ENCODE measurements around the gene STMND1.

STMND1 gene

DNA sequence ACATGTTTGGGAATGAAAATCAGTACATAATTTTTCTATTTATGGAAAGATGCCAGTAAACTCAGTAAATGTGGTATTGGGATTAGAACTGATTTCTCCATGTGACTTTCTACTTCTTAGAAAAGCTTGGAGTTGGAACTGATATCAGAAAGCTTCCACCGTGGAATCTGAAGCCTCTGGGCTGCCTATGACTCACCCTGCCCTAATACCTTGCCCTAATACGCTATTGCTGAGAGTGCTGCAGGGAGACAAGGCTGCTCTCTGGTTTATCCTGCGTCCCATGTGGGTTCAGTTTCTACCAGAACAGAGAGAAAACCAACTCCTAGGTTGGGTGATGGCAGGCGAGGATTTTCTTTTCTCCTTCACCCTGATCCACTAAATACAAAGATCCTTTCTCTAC is 3.3 kb upstream of the STMND1 start:
- DNase-seq (ENCODE audit: low read depth): no peak

DNA sequence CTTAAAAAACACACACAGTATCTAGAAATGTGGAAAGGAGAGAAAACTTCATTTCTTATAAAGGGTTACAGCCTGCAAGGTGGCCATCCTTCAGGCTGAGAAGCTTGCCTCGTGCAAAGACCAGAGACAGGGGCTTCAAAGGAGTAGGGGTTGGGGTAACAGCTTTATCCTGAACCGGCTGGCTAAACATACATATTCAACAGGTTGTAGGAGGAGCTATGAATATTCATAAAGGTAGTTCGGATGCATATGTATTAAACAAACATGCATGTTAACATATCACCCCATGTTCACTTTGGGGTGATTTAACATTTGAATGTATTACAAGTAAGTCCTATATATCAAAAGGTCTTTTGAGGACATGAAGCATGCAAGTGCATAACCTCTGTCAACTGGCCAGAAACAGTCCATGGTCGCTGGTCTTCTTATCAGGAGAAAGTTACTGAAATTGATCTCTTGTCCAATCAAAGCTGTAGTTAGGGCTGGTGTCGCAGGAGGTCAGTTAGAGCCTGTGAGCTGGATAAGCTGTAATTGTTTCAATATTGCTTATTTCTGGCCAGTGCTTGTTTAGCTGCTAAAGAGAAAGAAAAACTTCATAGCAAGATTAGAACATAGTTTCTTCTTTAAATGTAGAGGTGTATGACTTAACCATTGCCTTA is 2.3 kb upstream of the STMND1 start:
- DNase-seq (ENCODE audit: low read depth): no peak

DNA sequence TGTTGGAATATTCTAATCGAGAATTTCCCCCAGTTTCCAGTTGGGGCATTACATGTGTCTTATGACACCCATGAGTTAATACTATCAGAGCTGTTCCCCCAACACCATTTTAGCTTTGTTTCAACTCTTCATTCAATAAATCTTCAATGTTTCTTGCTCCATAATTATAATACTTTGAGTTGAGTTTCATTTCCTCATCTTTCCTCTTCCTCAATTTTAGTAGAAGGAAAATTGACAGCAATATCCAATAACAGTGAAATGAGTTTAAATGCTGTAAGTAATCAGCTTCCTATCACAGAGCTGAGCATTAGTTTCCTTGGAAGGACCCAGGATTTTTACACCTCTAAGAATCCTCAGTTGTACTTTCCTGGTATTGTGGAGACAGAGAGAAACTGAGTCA is 1.0 kb upstream of the STMND1 start:
- no peak for DNase-seq (ENCODE audit: low read depth)

DNA sequence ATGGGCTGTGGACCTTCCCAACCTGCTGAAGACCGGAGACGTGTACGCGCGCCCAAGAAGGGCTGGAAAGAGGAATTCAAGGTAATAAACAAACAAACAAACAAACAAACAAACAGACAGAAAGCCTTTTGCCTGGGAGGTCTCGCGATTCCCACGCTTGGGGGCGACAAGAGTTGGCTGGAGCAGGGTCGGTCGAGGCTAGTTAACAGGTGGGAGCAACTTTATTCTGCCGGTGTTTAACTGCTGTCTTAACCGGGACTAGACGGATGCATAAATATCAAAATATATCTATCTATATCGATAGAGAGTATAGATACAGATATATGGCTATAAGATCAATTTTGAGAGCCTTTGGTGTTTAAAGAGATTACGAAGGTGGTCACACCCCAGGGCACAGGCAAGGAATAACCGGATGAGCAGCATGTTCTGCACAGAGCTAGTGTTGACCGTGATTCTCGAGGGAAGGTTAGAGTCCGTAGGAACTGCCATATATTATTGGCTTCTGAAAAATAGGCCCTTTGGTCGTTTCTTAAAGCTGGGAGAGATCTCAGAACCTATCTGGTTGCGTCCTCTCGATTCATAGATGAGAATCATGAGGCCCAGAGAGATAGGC is 514 bp downstream of the STMND1 start:
- DNase-seq (ENCODE audit: low read depth): no peak

DNA sequence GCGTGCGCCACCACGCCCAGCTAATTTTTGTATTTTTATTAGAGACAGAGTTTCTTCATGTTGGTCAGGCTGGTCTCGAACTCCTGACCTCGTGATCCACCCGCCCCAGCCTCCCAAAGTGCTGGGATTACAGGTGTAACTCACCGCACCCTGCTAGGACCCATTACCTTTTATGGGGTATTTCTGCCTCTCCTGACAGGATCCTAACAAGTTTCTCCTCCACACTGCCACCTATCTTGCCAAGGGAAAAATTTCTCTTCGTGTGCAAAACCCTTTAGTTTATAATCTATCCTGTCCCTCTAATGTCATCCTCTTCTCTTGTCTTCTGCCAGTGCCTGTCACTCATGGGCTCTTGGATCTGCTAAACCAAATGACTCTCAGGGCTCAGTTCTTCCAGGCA is 1.9 kb downstream of the STMND1 start:
- no peak for DNase-seq (ENCODE audit: low read depth)

DNA sequence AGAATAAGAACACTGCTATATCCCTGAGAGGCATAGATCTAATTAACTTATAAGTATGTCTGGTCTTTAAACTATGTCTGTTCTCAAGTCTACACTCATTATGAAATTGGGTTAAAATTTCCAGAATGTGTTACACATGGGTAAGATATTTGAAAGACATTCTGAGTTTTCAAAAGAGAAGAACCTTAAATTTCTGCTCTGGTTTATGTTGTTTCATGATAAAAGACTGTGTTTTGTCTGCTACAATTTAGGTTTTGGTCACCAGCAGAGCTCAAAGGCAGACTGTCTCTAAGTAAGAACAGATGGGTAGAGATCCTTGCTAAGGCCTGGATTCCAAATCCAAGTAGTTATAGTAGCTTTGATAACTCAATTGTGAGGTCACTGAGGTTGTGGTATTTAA is 6.0 kb downstream of the STMND1 start:
- DNase-seq (ENCODE audit: low read depth): no peak

DNA sequence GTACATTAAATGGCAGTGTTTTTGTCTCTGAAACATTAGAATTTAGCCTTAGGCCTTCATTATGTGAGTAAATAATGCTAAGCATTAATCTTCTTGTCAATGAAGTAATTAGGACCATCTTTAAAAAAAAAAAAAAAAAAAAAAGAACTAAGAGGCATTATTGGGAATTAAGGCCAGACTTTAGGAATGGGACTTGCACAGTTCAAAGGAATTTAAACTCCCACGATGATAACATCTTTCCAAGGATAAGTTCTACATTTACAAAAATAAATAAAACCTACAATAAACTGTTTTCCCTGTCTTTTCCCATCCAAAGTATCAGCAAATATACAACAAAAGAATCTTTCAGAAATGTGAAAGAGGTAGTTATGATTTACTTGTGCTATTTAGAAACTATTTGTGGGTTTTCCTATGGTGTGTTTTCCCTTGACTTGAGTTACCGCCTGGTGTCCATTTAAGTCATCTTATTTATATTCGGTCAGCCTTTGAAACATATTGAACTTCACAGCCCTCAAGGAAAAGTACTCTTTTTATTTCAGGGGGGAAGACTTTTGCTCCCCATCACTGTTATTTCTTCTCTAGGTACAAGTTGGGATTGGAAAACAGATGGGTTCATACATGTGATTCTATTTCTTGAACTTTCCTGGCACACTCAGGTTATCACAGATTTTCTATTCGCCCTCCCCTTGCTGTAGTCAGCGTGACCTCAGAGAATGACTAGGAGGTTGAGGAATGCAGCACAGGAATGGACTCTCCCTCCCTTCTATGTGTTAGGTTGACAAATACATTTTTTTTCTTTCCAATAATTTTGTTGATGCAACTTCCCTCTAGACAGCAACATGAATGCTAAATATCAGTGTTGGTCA is 13.6 kb downstream of the STMND1 start:
- no peak for DNase-seq (ENCODE audit: low read depth)

DNA sequence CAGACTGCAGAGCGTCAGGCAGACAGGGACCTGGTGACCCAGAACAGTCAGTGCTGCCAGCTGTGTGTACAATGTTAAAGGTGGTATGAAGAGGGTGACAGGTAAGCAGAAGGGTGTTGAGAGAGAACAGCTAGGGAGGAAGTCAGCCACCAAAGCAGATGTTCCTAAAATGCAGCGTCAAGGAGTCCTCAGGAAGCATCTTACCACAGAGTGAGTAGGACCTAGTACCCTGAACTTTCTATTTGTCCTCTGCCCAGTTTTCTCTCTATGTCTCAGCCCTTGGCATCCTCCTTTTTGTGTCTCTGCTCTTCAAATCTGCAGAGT is 14.2 kb downstream of the STMND1 start:
- no peak for DNase-seq (ENCODE audit: low read depth)

DNA sequence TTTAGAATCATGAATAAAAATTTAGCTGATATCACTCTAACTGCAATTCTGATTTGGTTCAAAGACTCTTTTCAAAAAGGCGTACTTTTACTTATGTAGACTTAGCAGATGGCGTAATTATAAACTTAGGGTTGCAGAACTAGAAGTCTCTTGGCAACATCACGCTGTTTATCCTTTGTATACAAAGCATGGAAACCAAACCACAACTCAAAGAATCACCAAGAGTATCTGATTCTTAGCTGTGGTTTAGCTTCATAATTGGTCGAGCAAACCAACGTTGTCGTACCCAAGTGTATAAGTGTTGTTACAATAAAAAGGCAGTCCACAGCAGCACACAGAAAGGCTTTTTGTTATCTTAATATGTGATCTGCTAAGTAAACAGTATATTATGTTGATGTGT is 18.2 kb downstream of the STMND1 start:
- no peak for DNase-seq (ENCODE audit: low read depth)

DNA sequence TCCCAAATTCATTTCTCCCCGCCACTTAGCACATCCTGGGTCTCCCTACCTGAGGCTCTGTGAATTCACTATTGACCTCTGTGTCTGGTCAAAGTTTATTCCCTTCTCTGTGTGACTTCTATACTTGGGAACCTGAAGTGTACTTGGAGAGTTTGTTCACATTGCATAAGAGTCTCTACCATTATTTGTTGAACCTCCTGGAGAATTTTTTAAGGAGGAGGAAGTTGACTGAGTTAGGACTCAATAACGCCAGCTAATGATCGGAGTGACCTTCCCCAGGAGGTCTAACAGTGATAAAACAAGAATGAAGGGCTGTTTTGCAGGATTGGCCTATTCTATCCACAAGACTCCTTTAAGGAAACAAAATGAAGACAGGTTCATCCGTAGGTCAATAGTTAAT is 23.6 kb downstream of the STMND1 start:
- DNase-seq (ENCODE audit: low read depth): no peak

DNA sequence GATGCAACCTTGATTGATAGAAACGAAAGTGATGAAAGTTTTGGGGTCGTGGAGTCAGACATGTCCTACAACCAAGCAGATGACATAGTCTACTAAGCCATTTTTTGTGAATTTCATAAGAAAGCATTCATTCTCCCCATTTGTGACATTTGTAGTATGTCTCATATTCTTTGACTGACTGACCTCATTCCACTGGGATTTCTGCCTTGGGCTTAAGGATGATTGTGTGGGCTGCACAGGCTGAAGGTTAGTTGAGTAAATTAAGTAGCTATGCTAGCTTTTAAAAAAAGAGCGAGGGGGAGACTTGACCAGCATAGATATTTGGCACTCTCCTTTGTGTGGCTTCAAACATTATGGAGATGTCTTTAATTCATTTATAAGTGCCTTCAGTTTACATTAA is 28.9 kb downstream of the STMND1 start:
- no peak for DNase-seq (ENCODE audit: low read depth)

DNA sequence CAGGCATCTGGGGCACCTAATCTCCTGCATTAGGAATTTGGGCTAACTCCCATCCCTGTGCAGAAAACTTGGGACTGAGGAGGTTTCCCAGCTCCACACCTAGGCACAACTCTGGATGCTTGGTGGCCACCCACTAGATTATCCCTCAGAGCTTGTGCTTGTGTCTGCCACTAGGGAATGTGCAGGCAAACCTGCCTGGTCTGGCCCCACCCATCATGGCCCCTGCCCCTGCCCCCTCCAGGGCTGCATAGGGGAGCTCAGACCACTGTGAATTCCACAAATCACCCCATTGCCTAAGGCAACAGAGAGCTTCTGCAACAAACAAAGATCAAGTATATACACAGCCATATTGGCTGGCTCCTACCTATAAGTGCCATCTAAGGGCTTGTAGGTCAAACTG is 31.1 kb downstream of the STMND1 start:
- DNase-seq (ENCODE audit: low read depth): no peak

DNA sequence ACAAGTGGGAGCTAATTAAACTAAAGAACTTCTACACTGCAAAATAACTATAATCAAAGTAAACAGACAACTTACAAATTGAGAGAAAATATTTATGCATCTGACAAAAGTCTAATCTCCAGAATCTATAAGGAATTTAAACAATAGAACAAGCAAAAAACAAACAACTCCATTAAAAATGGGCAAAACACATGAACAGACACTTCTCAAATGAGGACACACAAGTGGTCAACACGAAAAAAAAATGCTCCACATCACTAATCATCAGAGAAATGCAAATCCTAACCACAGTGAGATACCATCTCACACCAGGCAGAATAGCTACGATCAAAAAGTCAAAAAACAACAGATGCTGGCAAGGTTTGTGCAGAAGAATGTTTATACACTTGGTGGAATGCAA is 36.2 kb downstream of the STMND1 start:
- DNase-seq (ENCODE audit: low read depth): no peak

DNA sequence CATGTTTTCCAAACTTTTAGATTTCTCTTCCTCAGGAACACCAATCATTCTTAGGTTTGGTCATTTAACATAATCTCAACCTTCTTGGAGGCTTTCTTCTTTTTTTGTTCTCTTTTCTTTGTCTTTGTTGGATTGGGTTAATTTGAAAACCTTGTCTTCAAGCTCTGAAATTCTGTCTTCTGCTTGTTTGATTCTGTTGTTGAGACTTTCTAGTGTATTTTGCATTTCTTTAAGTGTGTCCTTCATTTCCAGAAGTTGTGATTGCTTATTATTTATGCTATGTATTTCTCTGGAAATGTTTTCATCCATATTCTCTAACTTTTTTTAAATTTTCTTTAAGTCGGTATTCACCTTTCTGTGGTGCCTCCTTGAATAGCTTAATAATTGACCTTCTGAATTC is 42.2 kb downstream of the STMND1 start:
- DNase-seq (ENCODE audit: low read depth): no peak

DNA sequence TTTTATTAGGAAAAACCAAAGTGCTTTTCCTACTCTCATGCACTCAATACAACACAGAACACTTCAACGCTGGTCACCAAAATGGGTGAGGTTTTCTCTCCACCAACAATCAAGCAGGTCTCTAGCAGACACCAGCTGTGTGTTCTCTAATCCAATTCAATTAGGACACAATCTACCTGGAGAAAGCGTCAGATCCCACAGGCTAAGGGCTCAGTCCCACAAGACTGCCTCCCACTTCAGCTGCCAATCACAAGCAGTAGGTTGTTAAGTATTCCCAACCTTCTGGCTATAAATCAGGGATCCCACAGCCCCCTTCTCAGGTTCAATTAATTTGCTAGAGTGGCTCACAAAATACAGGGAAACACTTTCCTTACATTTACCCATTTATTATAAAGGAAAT is 47.7 kb downstream of the STMND1 start:
- DNase-seq (ENCODE audit: low read depth): no peak

DNA sequence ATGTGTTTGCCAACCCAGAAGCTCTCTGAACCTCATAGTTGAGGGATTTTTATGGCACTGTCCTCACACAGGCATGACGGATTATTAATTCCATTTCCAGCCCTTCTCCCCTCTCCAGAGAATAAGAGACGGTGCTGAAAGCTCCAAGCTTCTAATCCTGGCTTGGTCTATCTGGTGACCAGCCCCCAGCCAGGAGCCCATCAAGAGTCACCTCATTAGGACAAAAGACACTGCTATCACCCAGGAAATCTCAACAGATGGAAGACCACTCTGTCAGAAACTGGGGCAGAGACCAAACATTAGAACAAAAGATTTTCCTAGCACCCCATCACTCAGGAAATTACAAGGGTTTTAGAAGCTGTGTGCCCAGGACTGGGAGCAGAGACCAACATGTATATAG is 48.2 kb downstream of the STMND1 start:
- DNase-seq (ENCODE audit: low read depth): no peak

DNA sequence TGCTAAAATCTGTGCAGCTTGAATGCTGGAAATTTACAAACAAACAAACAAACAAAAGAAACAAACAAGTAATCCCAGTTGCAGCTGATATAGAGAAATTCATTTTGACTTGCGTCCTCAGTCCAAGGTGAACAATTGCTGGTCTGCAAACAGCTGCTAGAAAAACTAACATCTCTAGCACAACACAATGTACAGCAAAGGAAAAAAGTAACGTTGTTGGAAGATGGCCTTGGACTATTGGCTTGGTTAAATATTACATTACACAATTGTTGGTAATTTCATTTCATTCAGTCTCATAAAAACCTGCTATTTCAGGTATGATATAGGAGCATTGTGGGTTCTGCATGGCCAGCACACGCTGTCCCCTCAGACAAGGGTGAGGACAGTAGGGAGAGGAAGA is 50.0 kb downstream of the STMND1 start:
- DNase-seq (ENCODE audit: low read depth): no peak

DNA sequence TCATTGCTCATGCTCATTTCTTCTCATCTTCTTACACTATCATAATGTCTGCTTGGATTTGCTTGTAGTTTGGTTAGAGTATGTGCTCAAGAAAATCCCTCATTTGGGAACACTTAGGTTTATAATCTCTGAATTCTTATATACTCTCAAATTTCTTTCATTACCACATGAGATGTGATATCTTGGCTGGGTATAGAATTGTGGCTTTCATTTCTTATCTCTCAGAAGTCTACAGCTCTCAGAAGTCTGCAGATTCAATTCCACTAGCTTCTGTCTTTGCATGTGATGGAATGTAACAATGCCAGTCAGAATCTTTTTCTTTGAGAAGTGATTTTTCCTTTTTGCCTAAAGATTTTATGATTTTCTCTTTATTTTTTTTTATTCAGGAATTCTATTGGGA is 50.9 kb downstream of the STMND1 start:
- DNase-seq (ENCODE audit: low read depth): no peak

DNA sequence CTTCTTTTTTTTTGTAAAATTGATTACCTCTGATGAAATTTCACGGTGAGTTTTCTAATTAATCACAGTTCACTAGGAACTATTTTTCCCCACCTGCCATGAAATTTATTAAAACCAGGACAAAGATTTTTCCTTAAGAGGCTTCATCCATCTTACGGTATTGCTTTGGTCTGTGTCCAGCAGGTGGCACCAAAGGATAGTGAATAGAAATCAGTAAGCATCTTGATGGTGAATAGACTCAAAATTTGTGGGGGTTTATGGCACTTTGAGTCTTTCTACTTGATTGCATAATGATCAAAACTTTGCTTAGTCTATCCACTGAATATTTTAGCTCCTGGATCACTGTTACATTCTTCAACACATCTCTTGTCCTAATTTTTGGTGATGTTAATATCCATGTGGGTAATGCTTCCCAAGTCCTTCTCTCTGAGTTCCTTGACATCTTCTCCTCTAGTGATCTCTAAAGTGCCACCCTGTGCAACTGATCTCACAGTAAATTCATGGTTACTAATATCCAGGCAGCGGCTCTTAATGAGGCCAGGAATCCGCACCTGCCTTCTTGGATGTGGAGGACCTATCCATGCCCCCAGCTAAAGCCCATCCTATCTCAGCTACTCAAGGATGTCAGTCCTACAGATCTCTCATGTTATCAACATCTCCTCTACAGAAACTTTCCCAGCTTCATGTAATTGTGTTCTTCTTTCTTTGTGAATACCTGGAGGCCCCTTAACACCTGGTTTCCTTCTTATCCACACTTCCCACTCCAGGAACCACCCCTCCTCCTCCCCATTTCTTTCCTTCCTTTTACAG is 54.5 kb downstream of the STMND1 start:
- peak; percentile 9 for DNase-seq (ENCODE audit: low read depth)

DNA sequence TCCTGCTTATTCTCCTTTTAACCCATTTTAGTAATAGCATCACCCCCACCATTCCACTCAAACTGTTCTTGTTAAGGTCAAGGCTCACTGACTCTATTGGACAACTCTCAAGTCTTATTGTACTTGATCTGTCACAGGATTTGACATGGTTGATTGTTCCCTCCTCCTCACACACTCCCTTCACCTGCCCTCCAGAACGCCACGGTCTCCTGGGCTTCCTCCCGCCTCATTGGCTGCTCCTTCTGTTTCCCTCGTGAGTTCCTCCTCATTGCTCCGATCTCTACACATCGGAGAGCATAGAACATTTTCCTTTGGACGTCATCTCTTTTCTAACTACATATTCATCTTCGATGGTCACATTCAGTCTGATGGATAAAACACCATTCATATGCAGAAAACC is 55.1 kb downstream of the STMND1 start:
- DNase-seq (ENCODE audit: low read depth): no peak

DNA sequence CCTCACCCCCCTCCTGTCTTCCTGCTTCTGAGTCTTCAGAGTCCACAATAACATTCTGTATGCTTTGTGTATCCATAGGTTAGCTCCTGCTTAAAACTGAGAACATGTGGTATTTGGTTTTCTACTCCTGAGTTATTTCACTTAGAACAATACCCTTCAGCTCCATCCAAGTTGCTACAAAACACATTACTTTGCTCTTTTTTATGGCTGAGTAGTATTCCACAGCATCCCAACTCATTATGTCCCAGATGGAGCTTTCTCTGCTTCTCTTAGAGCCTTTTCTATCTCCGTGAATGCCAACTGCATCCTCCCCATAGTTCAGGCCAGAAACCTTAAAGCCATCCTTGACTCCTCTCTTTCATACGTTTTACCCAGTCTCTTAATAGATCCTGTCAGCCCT is 55.8 kb downstream of the STMND1 start:
- no peak for DNase-seq (ENCODE audit: low read depth)

DNA sequence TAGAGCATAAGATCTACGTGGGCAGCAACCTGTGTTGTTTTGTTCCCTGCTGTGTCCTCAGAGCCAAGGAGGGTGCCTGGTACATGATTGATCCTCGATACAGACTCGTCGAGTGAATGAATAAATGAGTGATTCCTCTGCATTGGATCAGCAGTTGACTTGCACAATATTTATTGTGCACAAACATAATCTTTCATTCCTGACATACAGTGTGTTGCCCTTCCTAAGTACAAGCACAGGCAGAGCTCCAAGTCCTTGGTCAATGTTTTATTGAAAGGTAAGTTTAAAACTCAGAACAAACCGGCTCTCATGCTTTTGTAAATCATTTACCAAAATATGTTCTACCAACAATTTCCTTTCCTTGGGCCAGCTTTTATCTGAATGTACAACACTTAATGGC is 57.4 kb downstream of the STMND1 start:
- no peak for DNase-seq (ENCODE audit: low read depth)

DNA sequence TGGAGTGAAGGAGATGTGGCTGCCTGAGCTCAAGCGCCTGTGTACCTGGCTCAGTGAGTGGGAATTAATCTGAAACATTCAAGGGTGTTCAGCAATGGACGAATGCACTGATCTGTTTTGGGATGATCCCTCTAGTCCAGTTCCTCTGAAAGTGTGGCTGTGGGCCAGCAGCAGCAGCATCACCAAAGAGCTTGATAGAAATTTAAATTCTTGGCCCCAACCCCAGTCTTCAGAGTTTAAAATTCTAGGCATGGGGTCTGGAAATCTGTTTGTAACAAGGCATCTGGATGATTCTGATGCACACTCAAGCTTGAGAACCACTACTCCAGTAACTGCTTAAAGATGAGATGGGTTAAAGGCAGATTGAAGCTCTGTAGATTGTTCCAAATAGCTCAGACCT is 59.2 kb downstream of the STMND1 start:
- no peak for DNase-seq (ENCODE audit: low read depth)

All from activated T-cell treated with anti-CD3 and anti-CD28 coated beads for 48 hours (primary cell).